HEK293T (cell line): Measurements from ENCODE around the gene IL1F10.

Source experiments
- CTCF ChIA-PET: fragments of 350-600 bp; formaldehyde crosslinking; extraction: SDS; loops from one replicate; lab custom pipeline; 2021; ENCODE audit warnings: antibody characterized with exemption, inconsistent platforms; lab: Yijun Ruan, JAX
- POLR2A ChIA-PET: fragments of 350-600 bp; formaldehyde crosslinking; extraction: SDS; loops from one replicate; lab custom pipeline; 2020; ENCODE audit warnings: antibody characterized with exemption, inconsistent platforms; lab: Yijun Ruan, JAX
- DNase-seq: peaks from one replicate; pipeline ENCODE4 v3.0.0; 2012; ENCODE audit warnings: mixed read lengths; ENCODE audit errors: extremely low spot score
- ARNT ChIP-seq: fragments of 450-650 bp; IDR thresholded peaks from 2 replicates; pipeline ENCODE4 v1.6.1; 2017; ENCODE audit warnings: mild to moderate bottlenecking
- BHLHE40 ChIP-seq: fragments of 450-650 bp; IDR thresholded peaks from 2 replicates; pipeline ENCODE4 v1.6.1; 2016; ENCODE audit warnings: mild to moderate bottlenecking, moderate library complexity, borderline replicate concordance
- CTBP1 ChIP-seq: fragments of 450-650 bp; IDR thresholded peaks from 2 replicates; pipeline ENCODE4 v1.6.1; 2016; ENCODE audit warnings: borderline replicate concordance
- ELF4 ChIP-seq: fragments of 450-650 bp; IDR thresholded peaks from 2 replicates; pipeline ENCODE4 v1.6.1; 2017; ENCODE audit warnings: antibody characterized with exemption
- FOXA1 ChIP-seq: fragments of 450-650 bp; IDR thresholded peaks from 2 replicates; pipeline ENCODE4 v1.6.1; 2016; ENCODE audit warnings: mild to moderate bottlenecking
- FOXK2 ChIP-seq: fragments of 450-650 bp; IDR thresholded peaks from 2 replicates; pipeline ENCODE4 v1.6.1; 2016; ENCODE audit warnings: mild to moderate bottlenecking
- FOXM1 ChIP-seq: fragments of 450-650 bp; IDR thresholded peaks from 2 replicates; pipeline ENCODE4 v1.6.1; 2017; ENCODE audit warnings: mild to moderate bottlenecking, borderline replicate concordance
- HDGF ChIP-seq: fragments of 450-650 bp; IDR thresholded peaks from 2 replicates; pipeline ENCODE4 v1.6.1; 2017; ENCODE audit warnings: antibody characterized with exemption, borderline replicate concordance
- L3MBTL2 ChIP-seq: fragments of 450-650 bp; conservative IDR thresholded peaks from 2 replicates; pipeline ENCODE4 v1.6.1; 2016; ENCODE audit warnings: mild to moderate bottlenecking
- LEF1 ChIP-seq: fragments of 450-650 bp; IDR thresholded peaks from 2 replicates; pipeline ENCODE4 v1.6.1; 2017; ENCODE audit warnings: mild to moderate bottlenecking, borderline replicate concordance
- NFRKB ChIP-seq: fragments of 450-650 bp; IDR thresholded peaks from 2 replicates; pipeline ENCODE4 v1.6.1; 2016; ENCODE audit warnings: mild to moderate bottlenecking, moderate library complexity
- PKNOX1 ChIP-seq: fragments of 450-650 bp; IDR thresholded peaks from 2 replicates; pipeline ENCODE4 v1.6.1; 2016
- SP1 ChIP-seq: fragments of 450-650 bp; IDR thresholded peaks from 2 replicates; pipeline ENCODE4 v1.6.1; 2017
- SUZ12 ChIP-seq: fragments of 450-650 bp; IDR thresholded peaks from 2 replicates; pipeline ENCODE4 v1.6.1; 2016; ENCODE audit warnings: mild to moderate bottlenecking
- TARDBP ChIP-seq: fragments of 450-650 bp; IDR thresholded peaks from 2 replicates; pipeline ENCODE4 v1.6.1; 2016
- ZNF384 ChIP-seq: fragments of 450-650 bp; IDR thresholded peaks from 2 replicates; pipeline ENCODE4 v1.6.1; 2016

The IL1F10 gene

GRCh38 chr2:113111823-113112287 lies 44.1 kb downstream of the IL1F10 start:
- no peak for DNase-seq
- ChIA-PET POLR2A (no interaction called here), CTCF (no interaction called here)
- no peak for TF ChIP-seq FOXM1
- TF ChIP-seq BHLHE40: no peak
- no peak for TF ChIP-seq FOXA1
- TF ChIP-seq SP1: no peak
- TF ChIP-seq SUZ12: no peak
- TF ChIP-seq HDGF: no peak
- no peak for TF ChIP-seq NFRKB
- no peak for TF ChIP-seq L3MBTL2
- no peak for TF ChIP-seq PKNOX1
- no peak for TF ChIP-seq ELF4
- no peak for TF ChIP-seq TARDBP

DNA sequence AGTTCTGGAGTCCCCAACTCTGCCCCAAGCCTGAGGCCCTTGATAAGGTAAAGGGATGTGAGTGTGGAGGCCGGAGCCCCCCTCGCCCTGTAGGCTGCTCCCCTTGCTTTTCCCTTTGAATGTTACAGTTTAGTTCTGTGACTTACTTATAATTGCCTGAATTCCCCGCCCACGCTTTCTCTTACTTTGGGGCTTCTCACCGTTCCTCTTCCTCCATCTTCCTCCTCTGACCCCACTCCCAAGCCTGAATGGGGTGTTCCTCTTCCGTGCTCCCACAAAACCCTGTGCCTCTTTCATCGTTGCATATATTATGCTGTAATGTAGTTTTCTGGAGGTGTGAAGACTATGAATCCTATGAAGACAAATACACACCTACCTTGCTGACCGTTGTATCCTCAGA lies 44.7 kb downstream of the IL1F10 start:
- ChIA-PET POLR2A (no interaction called here), CTCF (no interaction called here)
- TF ChIP-seq BHLHE40 (no peak), FOXM1 (no peak), ZNF384 (no peak), L3MBTL2 (no peak), ELF4 (no peak), LEF1 (no peak), FOXA1 (no peak), TARDBP (no peak), SP1 (no peak), PKNOX1 (no peak), FOXK2 (no peak), CTBP1 (no peak), ARNT (no peak), SUZ12 (no peak), NFRKB (no peak), HDGF (no peak)
- DNase-seq: no peak

DNA sequence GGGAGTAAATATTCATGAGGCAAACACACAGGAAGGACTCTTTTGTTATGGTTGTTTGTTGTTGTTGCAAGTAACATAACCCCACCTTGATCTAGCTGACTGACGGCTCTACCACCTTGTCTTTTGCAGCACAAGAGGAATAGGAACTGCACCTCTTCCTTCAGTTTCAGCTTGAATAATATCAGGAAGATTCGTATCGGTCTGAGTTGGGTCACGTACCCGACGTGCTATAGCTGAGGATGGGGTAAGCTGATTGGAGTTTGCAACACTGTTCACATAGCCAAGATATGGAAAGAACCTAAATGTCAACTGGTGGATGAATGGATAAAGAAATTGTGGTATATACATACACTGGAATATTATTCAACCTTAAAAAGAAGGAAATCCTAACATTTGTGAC lies 45.1 kb downstream of the IL1F10 start:
- TF ChIP-seq SP1: no peak
- CTCF ChIA-PET: no interaction called here
- POLR2A ChIA-PET: no interaction called here
- DNase-seq: no peak

- ChIA-PET POLR2A (no interaction called here), CTCF (interaction anchor here (1.8 kb wide), 1 partner anchor 34 kb away, joined by 6 read pairs; no protein-coding TSS in a partner anchor)
- TF ChIP-seq FOXA1: no peak
- no peak for TF ChIP-seq FOXK2
- TF ChIP-seq NFRKB: no peak
- TF ChIP-seq ELF4: no peak
- TF ChIP-seq TARDBP: no peak
- DNase-seq: no peak
These were observed 46.0 kb downstream of the IL1F10 start for GRCh38 chr2:113113807-113114206.

DNA sequence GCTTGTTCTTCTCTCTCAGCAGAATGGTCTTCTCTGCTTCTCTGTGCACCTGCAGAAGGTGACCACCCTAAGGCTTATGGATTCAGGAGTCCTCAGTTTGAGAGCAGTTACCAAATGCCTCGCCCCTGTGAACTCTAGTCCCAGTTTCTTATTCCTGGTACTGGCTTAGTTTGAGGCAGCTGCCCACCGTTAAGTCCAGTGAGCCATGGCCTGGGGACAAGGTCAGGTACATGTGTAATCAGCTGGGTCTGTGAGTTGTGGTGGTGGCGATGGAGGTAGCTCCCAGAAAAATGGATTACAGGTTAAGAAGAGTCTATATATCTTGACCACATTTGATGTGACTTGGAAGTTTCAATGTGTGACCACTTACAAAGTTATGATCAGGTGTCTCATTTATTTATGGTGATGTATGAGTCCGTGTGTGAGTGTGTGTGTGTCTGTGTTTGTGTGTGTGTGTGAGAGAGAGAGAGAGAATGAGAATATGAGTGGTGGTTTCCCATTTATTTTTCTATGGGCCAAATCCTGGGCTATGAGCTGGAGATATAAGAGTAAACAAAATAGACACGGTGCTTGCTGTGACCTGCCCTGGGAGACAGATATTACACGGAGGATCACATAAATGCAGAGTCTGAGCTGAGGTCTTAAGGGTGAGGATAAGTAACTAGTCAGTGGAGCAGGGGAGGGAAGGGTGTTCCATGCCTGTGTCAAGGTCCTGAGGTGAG lies 46.6 kb downstream of the IL1F10 start:
- POLR2A ChIA-PET: no interaction called here
- CTCF ChIA-PET: interaction anchor here (0.7 to 1.8 kb wide), 3 partner anchors 23 to 275 kb away, joined by 4 to 6 read pairs (median 5); no protein-coding TSS in a partner anchor
- no peak for DNase-seq
- TF ChIP-seq FOXM1 (no peak), PKNOX1 (no peak), L3MBTL2 (no peak), FOXA1 (no peak), TARDBP (no peak), BHLHE40 (no peak), FOXK2 (no peak), SP1 (no peak), ELF4 (no peak), CTBP1 (no peak), ARNT (no peak)

DNA sequence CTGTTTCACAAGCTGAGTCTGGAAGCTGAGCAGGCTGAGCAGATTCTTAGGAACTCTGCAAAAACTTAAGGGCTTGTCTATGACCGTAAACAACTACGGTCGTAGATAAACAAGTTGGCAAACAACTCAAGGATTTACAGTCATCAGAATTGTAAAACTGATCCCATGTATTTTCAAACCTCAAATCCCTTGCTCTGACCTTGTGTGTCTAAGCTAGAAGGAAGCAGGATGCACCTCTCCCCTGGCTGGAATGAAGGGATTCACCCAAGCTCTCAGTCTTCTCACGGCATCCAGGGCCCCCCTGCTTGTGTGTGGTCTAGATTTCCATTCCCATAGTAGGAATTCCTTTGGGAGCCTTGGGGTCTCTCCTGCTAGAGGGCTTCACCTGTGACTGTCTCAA lies 47.2 kb downstream of the IL1F10 start:
- CTCF ChIA-PET: interaction anchor here (0.7 to 1.8 kb wide), 3 partner anchors 22 to 275 kb away, joined by 4 to 6 read pairs (median 5); no protein-coding TSS in a partner anchor
- TF ChIP-seq FOXK2: no peak
- no peak for TF ChIP-seq CTBP1
- TF ChIP-seq LEF1: no peak
- no peak for TF ChIP-seq FOXM1
- TF ChIP-seq NFRKB: no peak
- TF ChIP-seq FOXA1: no peak
- TF ChIP-seq HDGF: no peak
- TF ChIP-seq SUZ12: no peak
- TF ChIP-seq PKNOX1: no peak
- no peak for TF ChIP-seq SP1
- no peak for TF ChIP-seq ZNF384
- no peak for TF ChIP-seq ARNT
- TF ChIP-seq L3MBTL2: no peak
- POLR2A ChIA-PET: no interaction called here

More for the DNA sequence above, 47.2 kb downstream of the IL1F10 start:
- no peak for DNase-seq
